ENCODE measurements around the gene SLC44A2. TPM values are rescaled to one million over a fixed set of nuclear protein-coding genes. Genes with fewer than 3 reads are reported as not detected.

Gene SLC44A2
- total and polyA plus RNA-seq, 2 of the 13 experiments (the other 11 are each of a cell fraction or from before 2014, with no cell fraction given) = 2.4 to 5.6 TPM

DNA sequence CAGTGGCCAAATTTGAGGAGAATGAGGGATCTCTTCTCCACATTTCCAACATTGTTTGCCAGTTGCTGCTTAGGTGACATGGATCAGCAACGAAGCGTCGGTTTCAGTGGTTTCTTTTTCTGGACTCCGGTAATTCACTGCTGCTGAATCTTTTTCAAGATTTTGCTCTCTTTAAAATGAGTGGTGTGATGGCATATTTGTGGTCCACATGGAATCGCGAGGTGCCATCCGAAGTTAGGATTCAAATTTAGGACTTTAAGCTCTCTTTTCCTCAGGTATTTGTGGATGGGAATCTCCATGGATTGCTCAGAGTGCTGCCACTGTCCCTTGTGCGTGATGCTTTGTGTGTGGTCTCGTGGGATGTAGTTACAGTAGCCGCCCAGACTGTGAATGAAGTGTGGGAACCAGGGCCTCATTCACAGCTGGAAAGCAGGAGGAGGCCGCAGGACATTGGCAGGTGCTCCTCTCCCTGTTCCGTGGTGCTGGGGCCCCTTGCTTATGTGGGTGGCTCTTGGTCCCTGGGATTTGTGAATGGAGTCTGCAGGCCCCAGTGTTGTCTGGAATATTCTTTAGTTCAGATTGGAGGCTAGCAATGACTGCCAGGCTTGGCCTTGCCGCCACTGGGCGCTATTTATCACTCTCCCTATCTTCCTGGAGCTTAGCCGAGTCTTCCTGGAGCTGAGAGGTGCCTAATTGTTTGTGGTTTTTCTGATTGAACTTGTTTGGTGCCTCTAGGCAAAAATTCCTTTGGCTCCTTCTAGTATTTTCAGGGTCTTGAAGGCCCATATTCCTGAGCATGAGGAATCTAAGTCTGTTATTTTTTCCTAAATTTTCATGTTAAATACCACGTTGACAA lies 30.3 kb downstream of the SLC44A2 start (continued):
- TF ChIP-seq, protein P1, sequence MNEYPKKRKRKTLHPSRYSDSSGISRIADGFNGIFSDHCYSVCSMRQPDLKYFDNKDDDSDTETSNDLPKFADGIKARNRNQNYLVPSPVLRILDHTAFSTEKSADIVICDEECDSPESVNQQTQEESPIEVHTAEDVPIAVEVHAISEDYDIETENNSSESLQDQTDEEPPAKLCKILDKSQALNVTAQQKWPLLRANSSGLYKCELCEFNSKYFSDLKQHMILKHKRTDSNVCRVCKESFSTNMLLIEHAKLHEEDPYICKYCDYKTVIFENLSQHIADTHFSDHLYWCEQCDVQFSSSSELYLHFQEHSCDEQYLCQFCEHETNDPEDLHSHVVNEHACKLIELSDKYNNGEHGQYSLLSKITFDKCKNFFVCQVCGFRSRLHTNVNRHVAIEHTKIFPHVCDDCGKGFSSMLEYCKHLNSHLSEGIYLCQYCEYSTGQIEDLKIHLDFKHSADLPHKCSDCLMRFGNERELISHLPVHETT (CRISPR knock-in tag; conservative IDR thresholded peaks at IDR 0.05) = no peak
- TF ChIP-seq THAP8 (CRISPR knock-in tag; IDR thresholded peaks at IDR 0.05; ENCODE audit: borderline replicate concordance) = no peak
- no peak for TF ChIP-seq CHD2 (IDR thresholded peaks at IDR 0.05; ENCODE audit: low read depth, low read length)
- TF ChIP-seq RCOR2 (CRISPR knock-in tag; IDR thresholded peaks at IDR 0.05) = no peak
- no peak for TF ChIP-seq DMAP1 (CRISPR knock-in tag; IDR thresholded peaks at IDR 0.05)
- no peak for TF ChIP-seq ZNF776 (CRISPR knock-in tag; IDR thresholded peaks at IDR 0.05)
- TF ChIP-seq ATF4 (CRISPR knock-in tag; IDR thresholded peaks at IDR 0.05) = no peak
- no peak for TF ChIP-seq ZNF362 (CRISPR knock-in tag; IDR thresholded peaks at IDR 0.05; ENCODE audit: borderline replicate concordance)
- TF ChIP-seq ZNF350 (CRISPR knock-in tag; IDR thresholded peaks at IDR 0.05; ENCODE audit: borderline replicate concordance, low read depth) = no peak
- TF ChIP-seq NFE2 (CRISPR knock-in tag; IDR thresholded peaks at IDR 0.05) = no peak
- TF ChIP-seq, protein P2, sequence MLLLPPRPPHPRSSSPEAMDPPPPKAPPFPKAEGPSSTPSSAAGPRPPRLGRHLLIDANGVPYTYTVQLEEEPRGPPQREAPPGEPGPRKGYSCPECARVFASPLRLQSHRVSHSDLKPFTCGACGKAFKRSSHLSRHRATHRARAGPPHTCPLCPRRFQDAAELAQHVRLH (CRISPR knock-in tag; IDR thresholded peaks at IDR 0.05; ENCODE audit: borderline replicate concordance, low read depth) = no peak
- TF ChIP-seq CEBPZ (IDR thresholded peaks at IDR 0.05; ENCODE audit: low read length) = no peak
- TF ChIP-seq ZNF605 (CRISPR knock-in tag; IDR thresholded peaks at IDR 0.05) = 0 out of 2 replicates have a peak, but pooled peaks have one; percentile 89
- TF ChIP-seq MLXIP (CRISPR knock-in tag; IDR thresholded peaks at IDR 0.05; ENCODE audit: borderline replicate concordance) = no peak
- TF ChIP-seq SMAD3 (CRISPR knock-in tag; IDR thresholded peaks at IDR 0.05) = no peak
- no peak for TF ChIP-seq HNF4A (CRISPR knock-in tag; IDR thresholded peaks at IDR 0.05)
- TF ChIP-seq ARNT (IDR thresholded peaks at IDR 0.05) = no peak
- TF ChIP-seq BCL6 (CRISPR knock-in tag; IDR thresholded peaks at IDR 0.05) = no peak
- no peak for TF ChIP-seq EHMT2 (IDR thresholded peaks at IDR 0.05; ENCODE audit: borderline replicate concordance, low read depth, low read length)

Measured in HepG2 (cell line).